Endometrium (tissue), 2 donors: ENCODE results near the gene OGFR.

Experiments used
- FAIRE-seq: peaks from 2 replicates; lab custom pipeline; 2012; peaks lifted over from hg19 to GRCh38; lab: Jason Lieb, UNC
- donor health status: control.
- donor health status: control.

Gene OGFR

GRCh38 chr20:62825986-62826645, 21.5 kb downstream of the OGFR start:
- no peak for FAIRE-seq

GRCh38 chr20:62826646-62827310, 22.1 kb downstream of the OGFR start:
- no peak for FAIRE-seq

DNA sequence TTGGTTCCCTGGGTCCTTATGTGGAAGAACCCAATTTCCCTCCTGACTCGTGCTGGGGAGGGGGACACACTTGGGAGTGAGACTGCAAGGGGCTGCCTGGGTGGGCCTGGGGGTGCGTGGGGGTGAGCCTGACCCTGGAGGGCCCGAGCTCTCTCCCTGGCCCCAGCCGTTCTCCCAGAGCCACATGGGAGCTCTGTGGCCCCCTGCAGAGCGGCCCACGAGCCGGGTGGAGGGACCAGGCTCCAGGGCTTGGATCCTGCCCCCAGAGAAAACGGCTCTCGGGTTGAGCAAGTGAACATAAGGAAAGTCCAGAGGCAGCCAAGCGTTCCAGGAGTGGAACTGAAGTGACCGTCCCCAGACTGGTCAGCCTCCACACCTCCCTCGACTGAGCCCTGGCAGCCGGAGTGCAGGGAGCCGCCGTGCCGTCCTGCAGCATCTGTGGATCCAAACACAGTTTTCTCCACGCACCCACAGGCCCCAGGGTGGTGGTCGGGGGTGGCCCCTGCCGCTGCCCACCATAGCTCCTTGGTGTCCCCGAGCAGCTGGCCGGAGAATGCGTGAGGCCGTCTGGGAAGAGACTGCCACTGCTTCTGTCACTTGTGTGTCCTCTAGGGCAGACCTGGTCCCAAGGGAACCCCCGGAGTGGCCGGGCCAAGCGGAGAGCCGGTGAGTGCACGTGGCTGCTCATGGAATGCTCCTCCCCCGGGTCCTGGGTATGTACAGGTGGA, 22.8 kb downstream of the OGFR start:
- FAIRE-seq, result no peak

DNA sequence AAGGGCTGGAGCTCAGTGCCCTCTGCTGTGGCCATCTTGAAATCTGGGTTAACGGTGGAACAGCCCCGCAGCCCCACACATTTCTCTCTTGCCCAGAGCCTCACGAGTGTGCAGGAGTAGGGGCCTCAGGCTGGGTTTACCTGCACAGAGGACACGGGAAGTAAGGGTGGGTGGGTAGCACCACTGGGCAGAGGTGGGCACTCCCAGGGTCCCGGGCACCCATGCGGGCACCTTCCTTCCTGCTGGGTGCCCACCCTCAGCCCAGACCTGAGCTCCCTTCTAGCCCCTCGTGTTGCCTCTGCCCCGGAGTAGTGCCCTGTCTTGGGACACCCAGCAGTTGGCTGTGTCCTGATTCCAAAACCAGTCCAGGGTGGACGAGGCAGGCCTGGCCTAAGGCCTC, 23.4 kb downstream of the OGFR start:
- no peak for FAIRE-seq

DNA sequence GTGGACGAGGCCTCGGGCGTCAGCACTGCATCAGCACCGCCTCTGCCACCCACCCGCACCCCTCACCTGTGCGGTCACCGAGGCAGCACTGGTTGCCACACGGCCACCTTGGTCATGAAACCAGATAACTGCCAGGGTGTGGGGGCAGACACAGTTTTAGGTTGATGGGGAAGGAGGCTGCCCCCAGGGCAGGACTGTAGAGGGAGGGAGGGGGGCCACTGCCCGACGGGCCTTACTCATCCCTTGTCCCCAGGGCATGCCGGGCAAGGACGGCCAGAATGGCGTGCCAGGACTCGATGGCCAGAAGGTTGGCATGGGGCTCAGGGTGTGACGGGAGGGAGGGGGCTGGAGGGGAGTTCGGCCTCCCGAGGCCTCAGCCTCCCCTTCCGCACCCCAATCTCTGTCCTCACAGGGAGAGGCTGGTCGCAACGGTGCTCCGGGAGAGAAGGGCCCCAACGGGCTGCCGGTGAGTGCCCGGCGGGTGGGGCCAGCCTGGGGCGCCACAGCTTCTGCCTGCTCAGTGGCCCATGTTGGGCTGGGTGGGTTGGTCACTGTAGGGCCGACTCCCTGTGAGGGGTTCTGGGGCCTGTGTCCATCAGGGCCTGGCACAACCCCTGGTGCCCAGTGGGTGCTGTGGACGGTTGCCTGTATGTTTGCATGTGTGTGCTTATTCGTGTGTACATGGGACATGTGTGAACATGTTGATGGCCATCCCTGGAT, 24.0 kb downstream of the OGFR start:
- FAIRE-seq, result no peak

GRCh38 chr20:62829231-62830230, 24.9 kb downstream of the OGFR start:
- no peak for FAIRE-seq

GRCh38 chr20:62830251-62830650, 25.6 kb downstream of the OGFR start:
- FAIRE-seq, result no peak

- FAIRE-seq, result no peak
These were observed 26.2 kb downstream of the OGFR start for GRCh38 chr20:62830821-62831220.

GRCh38 chr20:62831361-62831788, 26.7 kb downstream of the OGFR start:
- no peak for FAIRE-seq

GRCh38 chr20:62831854-62832211, 27.2 kb downstream of the OGFR start:
- FAIRE-seq, result no peak

DNA sequence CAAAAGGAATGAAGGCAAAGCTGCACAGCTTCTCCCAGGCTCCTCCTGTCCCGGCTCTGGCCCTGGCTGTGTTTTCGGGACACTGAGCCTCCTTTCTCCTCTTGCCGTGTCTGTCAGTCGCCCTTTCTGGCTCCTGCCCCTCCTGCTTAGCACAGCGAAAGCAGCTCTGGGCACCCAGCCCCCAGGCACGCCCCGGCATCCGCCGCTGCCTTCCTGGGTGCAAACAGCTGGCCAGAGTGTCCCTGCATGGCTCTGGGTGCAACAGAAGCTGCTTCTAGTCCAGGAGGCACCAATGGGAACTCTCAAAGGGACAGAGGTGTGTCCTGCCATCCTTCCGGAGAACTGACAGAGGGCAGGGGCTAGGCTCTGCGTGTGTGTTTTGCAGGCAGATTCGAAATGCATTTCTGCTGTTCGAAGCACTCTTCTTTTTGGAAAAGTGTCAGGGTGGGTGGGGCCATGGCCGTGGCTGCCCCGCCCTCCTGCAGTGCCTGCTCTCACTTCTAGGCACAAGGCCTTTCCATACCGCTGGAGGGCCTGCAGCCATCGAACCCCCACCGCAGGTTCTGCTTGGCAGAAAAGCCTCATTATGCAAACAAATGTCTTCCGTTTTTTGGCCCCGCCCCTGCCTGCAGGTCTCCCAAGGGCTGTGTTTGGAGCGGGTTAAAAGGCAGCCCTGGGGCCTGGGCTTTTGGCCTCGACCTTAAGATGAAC, 27.7 kb downstream of the OGFR start:
- FAIRE-seq, result no peak

GRCh38 chr20:62832951-62833391, 28.3 kb downstream of the OGFR start:
- FAIRE-seq, result no peak

DNA sequence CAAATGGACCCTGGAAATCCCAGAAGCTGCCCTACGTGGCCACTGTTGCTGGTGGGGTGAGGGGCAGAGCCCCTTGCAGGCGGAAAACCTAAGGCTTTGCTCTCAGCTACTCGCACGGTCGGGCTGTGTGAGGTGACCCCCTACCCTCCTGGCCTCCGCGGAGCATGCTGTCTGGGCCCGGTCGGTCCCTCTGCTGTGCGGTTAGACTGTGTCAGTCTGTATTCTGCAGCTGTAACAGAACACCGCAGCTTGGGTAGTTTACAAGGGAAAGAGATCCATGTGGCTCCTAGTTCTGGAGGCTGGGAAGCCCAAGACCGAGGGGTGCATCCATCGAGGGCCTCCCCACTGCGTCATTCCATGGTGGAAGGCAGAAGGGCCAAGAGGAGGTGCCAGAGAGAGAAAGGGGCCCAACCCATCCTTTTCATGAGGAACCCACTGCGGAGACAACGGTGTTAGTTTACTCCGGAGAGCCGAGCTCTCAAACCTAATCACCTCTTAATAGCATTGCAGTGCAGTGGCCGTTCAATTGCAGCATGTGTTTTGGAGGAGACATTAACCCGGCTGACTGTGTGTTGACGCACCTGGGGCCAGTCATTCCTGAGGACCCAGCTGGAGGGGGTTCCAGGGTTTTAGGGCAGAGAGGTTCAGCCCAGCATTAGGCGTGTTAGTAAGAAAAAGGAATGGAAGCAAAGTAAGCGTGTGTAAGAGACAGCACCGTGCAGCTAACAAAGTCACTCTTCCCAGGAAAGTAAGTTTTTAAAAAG, 30.5 kb downstream of the OGFR start:
- FAIRE-seq, result no peak

- FAIRE-seq, result no peak
These were observed 31.6 kb downstream of the OGFR start for GRCh38 chr20:62835931-62836861.

DNA sequence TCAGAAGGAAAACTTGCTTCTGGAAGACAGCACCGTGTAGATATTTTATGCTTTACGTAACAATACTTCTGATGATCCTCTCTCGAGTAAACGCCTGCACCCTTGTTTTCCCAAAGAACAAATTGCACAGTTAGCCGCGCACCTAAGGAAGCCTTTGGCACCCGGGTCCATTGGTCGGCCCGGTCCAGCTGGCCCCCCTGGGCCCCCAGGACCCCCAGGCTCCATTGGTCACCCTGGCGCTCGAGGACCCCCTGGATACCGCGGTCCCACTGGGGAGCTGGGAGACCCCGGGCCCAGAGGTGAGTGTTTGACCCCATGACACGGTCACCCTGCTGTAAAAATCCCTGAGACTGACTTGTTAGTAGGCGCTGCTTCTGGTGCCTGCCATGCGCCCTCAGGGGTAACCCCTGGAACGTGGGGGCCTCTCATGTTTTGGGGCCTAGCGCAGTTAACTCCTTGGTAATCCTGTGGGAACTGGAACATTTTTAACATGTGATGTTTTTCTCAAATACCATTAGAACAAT, 32.4 kb downstream of the OGFR start:
- FAIRE-seq, result no peak

- no peak for FAIRE-seq
These were observed 33.1 kb downstream of the OGFR start for GRCh38 chr20:62837790-62838127.

GRCh38 chr20:62838128-62838891, 33.7 kb downstream of the OGFR start:
- no peak for FAIRE-seq

- FAIRE-seq, result no peak
These were observed 34.6 kb downstream of the OGFR start for GRCh38 chr20:62839261-62839660.
